ENCODE measurements around the gene CNTN6.

DNA sequence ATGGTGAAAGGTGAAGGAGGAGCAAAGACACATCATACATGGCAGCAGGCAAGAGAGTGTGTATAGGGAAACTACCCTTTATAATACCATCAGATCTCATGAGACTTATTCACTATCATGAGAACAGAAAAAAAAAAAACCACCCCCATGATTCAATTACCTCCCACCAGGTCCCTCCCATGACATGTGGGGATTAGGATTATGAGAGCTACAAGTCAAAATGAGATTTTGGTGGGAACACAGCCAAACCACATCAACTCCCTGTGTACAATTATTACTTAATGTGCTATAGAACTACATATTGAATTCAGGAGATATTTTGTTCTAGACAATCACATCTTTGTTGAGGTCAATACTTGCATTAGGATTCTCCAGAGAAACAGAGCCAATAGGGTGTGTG is 313.4 kb downstream of the CNTN6 start:
- TF ChIP-seq, protein P1, sequence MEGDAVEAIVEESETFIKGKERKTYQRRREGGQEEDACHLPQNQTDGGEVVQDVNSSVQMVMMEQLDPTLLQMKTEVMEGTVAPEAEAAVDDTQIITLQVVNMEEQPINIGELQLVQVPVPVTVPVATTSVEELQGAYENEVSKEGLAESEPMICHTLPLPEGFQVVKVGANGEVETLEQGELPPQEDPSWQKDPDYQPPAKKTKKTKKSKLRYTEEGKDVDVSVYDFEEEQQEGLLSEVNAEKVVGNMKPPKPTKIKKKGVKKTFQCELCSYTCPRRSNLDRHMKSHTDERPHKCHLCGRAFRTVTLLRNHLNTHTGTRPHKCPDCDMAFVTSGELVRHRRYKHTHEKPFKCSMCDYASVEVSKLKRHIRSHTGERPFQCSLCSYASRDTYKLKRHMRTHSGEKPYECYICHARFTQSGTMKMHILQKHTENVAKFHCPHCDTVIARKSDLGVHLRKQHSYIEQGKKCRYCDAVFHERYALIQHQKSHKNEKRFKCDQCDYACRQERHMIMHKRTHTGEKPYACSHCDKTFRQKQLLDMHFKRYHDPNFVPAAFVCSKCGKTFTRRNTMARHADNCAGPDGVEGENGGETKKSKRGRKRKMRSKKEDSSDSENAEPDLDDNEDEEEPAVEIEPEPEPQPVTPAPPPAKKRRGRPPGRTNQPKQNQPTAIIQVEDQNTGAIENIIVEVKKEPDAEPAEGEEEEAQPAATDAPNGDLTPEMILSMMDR (IDR thresholded peaks at IDR 0.05; ENCODE audit: low read depth, low read length, poor library complexity, severe bottlenecking): no peak
- no peak for TF ChIP-seq EZH2phosphoT487 (IDR thresholded peaks at IDR 0.05; ENCODE audit: borderline replicate concordance, low read length)
